Testis (tissue), 3 donors: ENCODE measurements around the gene CCDC200. TPM values are rescaled to one million over a fixed set of nuclear protein-coding genes. Genes with fewer than 3 reads are reported as not detected.

Experiments used
- DNase-seq: peaks from one replicate; pipeline ENCODE4 v3.0.0-alpha.2; 2019
- H3K27ac ChIP-seq, 2 donors: fragments of 200-600 bp; sonication (generic); one replicate each; pipeline ENCODE4 v1.5.1; 2019
- H3K27me3 ChIP-seq: fragments of 200-600 bp; sonication (generic); one replicate; pipeline ENCODE4 v1.5.1; 2019
- H3K36me3 ChIP-seq: fragments of 200-600 bp; sonication (generic); one replicate; pipeline ENCODE4 v1.5.1; 2017; ENCODE audit warnings: low read depth; ENCODE audit errors: missing control alignments
- H3K4me1 ChIP-seq: fragments of 200-600 bp; sonication (generic); one replicate; pipeline ENCODE4 v1.5.1; 2019
- H3K4me3 ChIP-seq, 2 donors: fragments of 200-600 bp; sonication (generic); one replicate each; pipeline ENCODE4 v1.5.1; 2017 to 2019
- H3K9me3 ChIP-seq: fragments of 200-600 bp; sonication (generic); one replicate; pipeline ENCODE4 v1.5.1; 2017
- POLR2A ChIP-seq: fragments of 450-650 bp; IDR thresholded peaks from one replicate; pipeline ENCODE4 v1.6.1; 2017; ENCODE audit warnings: antibody characterized with exemption, mild to moderate bottlenecking, moderate library complexity
- WGBS, 2 donors: methylation state at CpG; one replicate each; pipeline ENCODE4 v1.1.5; 2018; 5-methylcytosine and 5-hydroxymethylcytosine counted together
- intact Hi-C: fragments of 100-400 bp; cut with DNase I; formaldehyde crosslinking; loops from one replicate; pipeline ENCODE4 v1.15.1; 2023; ENCODE audit warnings: low total_unique reads
- polyA plus RNA-seq: library from polyadenylated mRNA; stranded (reverse); fragments of 350-450 nt; fragmentation: Illumina TruSeq; extraction: RNeasy Lipid Tissue Mini Kit (QIAGEN cat#74804); gene quantifications from one replicate; pipeline ENCODE4 v1.2.3, GENCODE V29; 2014; ENCODE audit warnings: low read depth, low replicate concordance; ENCODE audit not compliant: insufficient read depth
- total RNA-seq, 2 donors: library from RNA; depleted of rRNA; stranded (reverse); fragments of >200 nt; gene quantifications; one replicate each; pipeline ENCODE4 v1.2.3, GENCODE V29; 2016
- TF ChIP-seq, protein P1 (sequence below), 3 experiments: fragments of 450-650 bp in 2 of 3; fragments of 200-600 bp in 1 of 3; sonication (generic) in 1 of 3; IDR thresholded peaks; one replicate each; pipeline ENCODE4 v1.5.1; 2016 to 2019; ENCODE audit warnings: antibody characterized with exemption in 3 of 3, mild to moderate bottlenecking in 2 of 3, moderate library complexity in 1 of 3

The CCDC200 gene
- total and polyA plus RNA-seq, 3 donors from 2014 or later, result 22.6 to 147 (median 91.1) TPM

DNA sequence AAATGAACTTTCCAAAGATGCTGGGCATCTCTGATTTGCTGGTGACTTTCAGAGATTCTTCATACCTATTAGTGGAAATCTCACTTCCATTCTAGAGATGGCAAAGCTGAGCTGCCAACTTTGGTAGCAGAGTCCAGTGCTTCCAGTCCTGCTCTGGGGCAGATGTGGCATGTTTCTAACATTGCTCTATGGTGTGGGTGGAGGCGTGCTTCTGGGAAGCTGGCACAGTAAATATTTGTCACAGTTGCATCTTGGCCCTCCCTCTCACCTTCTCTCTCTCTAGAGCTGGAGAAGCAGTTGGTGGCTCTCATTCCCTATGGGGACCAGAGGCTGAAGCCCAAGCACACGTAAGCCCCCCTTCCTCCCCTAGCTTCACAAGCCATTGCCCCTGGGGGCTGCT lies 14.9 kb downstream of the CCDC200 start:
- Histone ChIP-seq H3K4me1 (peaks cover 17% of the 10 kb centered on the region), H3K27ac (no peak overlapping the region), H3K4me3 (no peak overlapping the region), H3K36me3 (no peaks in the 10 kb centered on the region), H3K27me3 (no peaks in the 10 kb centered on the region), H3K9me3 (no peaks in the 10 kb centered on the region)
- 93% methylated on average over 1 to 2 of the region's 2 CpGs for WGBS, 2 donors
- DNase-seq, result no peak
- no peak for TF ChIP-seq POLR2A
- TF ChIP-seq, protein P1, sequence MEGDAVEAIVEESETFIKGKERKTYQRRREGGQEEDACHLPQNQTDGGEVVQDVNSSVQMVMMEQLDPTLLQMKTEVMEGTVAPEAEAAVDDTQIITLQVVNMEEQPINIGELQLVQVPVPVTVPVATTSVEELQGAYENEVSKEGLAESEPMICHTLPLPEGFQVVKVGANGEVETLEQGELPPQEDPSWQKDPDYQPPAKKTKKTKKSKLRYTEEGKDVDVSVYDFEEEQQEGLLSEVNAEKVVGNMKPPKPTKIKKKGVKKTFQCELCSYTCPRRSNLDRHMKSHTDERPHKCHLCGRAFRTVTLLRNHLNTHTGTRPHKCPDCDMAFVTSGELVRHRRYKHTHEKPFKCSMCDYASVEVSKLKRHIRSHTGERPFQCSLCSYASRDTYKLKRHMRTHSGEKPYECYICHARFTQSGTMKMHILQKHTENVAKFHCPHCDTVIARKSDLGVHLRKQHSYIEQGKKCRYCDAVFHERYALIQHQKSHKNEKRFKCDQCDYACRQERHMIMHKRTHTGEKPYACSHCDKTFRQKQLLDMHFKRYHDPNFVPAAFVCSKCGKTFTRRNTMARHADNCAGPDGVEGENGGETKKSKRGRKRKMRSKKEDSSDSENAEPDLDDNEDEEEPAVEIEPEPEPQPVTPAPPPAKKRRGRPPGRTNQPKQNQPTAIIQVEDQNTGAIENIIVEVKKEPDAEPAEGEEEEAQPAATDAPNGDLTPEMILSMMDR (IDR thresholded peaks at IDR 0.05), result no peak
- intact Hi-C loops, result no loop called here

DNA sequence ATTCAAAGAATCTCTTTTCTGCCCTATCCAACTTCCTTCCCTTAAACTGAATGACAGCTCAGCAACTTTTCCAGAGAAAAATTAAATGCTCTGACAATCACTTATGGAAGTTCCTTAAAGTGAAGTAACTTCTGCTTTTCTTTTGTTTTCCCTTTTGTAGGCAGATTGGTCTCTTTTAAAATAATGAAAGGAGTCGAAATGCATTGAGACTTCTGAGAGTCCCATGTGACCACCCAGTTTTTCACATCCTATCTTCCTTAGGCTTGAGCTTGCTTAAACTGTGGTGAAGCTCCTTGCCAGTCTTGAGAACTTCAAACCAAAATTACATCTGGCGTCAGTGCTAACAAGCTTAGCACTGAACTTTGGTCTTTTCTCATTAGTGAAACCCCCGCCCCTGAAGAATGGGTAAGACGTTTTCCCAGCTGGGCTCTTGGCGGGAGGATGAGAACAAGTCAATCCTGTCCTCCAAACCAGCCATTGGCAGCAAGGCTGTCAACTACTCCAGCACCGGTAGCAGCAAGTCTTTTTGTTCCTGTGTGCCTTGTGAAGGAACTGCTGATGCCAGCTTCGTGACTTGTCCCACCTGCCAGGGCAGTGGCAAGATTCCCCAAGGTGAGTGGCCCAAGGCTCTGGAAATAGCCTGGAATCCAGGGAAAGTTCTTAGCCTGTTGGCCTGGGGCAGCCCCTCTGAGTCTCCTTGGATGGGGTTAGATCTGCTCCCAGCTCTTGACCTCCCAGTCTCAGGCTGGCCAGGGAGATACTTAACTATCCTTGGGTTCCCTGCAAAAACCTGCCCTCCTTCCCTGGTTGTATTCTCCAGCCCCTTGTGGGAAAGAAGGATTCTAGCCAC lies 15.6 kb downstream of the CCDC200 start:
- peak overlapping the region in 1 of 2 donors; percentile 69 for H3K4me3 ChIP-seq
- no peaks in the 10 kb centered on the region for H3K36me3 ChIP-seq
- H3K4me1 ChIP-seq, result peaks cover 17% of the 10 kb centered on the region
- peak overlapping the region in 1 of 2 donors; percentile 56 for H3K27ac ChIP-seq
- no peaks in the 10 kb centered on the region for H3K27me3 ChIP-seq
- TF ChIP-seq, protein P1 (IDR thresholded peaks at IDR 0.05), result no peak
- H3K9me3 ChIP-seq, result no peaks in the 10 kb centered on the region
- 55 to 61% methylated on average over 7 of the region's 7 CpGs for WGBS, 2 donors
- intact Hi-C loops, result no loop called here
- no peak for DNase-seq

DNA sequence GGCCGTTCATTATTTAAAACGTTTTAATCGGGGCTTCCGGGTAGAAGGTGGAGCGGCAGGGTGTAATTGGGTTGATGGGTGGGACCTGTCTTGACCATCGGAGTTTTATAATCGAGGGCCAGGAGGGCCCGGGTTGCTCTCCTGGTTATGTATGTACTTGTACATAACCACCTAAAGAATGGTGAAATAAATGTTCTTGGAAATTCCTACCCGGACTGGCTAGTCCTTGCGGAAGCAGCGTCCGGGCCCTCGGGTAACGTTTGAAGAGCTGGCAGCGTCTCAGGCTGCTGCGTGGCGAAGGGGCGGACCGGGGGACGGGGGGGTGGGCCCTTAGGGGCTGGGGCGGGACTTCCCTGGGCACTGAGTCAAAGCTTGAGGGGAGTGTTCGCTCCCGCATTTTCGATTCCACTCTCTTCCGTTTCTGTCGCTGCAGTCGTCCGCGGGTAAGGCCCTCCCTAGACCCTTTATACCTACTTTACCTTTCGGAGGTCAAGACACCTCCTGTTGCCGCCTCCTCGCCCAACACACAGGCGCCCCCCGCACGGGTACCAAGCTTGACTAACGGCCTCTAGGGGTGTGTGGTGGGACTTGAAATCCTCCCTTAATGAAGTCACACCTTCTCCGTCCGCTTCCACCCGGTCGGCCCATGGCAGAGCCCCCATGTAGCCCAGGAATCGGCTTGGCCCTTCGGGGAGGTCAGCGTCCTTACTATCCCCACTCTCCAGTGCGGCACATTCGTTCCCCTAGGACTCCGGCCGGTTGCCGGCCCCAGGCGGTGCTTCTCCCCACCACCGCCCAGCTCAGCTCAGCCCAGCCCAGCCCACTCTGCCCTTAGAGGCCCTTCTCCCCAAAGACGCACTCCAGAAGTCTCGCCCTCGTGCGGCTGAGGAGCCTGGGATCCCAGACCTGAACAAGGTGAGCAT lies 16.7 kb downstream of the CCDC200 start, which contains the start of gene TMEM106A:
Gene TMEM106A, plus strand, starts transcription at position 396 of the 923 bp plus-strand sequence. CDS start 1,167 bp downstream, outside the sequence.
- WGBS, 2 donors, result 4 to 5% methylated on average over 31 to 54 of the region's 54 CpGs
- Histone ChIP-seq H3K36me3 (no peaks in the 10 kb centered on the region), H3K4me1 (peaks cover 13% of the 10 kb centered on the region), H3K4me3 (peak within 1 kb of the TSS; percentile 59 to 69), H3K9me3 (no peaks in the 10 kb centered on the region), H3K27ac (peak within 1 kb of the TSS; percentile 56 to 71), H3K27me3 (no peaks in the 10 kb centered on the region)
- DNase-seq, result peak; percentile 73
- TF ChIP-seq, protein P1 (IDR thresholded peaks at IDR 0.05), result peak in 1 of 3 experiments; percentile 12
- no peak for TF ChIP-seq POLR2A
- intact Hi-C loops, result no loop called here

DNA sequence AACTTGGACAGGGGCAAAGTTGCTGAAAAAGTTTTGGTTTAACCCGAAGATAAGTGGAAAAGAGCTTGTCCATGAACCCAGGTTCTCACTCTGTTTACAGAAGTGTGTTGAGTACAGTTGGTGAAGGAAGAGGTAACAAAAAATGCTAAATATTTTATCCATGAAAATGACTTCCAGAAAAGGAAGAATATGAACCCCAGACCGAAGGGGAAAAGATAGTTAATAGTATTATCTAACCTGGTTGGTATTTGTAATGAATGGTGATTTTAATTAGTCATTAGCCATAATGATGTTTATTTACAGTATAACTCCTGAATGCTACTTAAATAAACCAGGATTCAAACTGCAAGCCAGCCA lies 17.3 kb downstream of the CCDC200 start:
- Histone ChIP-seq H3K27me3 (no peaks in the 10 kb centered on the region), H3K36me3 (no peaks in the 10 kb centered on the region), H3K27ac (peak overlapping the region; percentile 56 to 71), H3K4me1 (peaks cover 12% of the 10 kb centered on the region), H3K9me3 (no peaks in the 10 kb centered on the region), H3K4me3 (peak overlapping the region; percentile 59 to 69)
- no peak for DNase-seq
- WGBS, 2 donors, result 23 to 28% methylated on average over 2 of the region's 2 CpGs
- intact Hi-C loops, result no loop called here
- no peak for TF ChIP-seq POLR2A
- TF ChIP-seq, protein P1 (IDR thresholded peaks at IDR 0.05), result no peak
